CD14-positive monocyte (primary cell): ENCODE measurements around the gene RFX1. TPM values are rescaled to one million over a fixed set of nuclear protein-coding genes. Genes with fewer than 3 reads are reported as not detected.

ENCODE experiments used
- DNase-seq, 3 donors: peaks; one replicate each; pipeline ENCODE4 v3.0.0-alpha.2; 2011 to 2022
- H2AFZ ChIP-seq: 2 replicates; pipeline ENCODE4 v1.6.0; 2012; ENCODE audit warnings: mild to moderate bottlenecking, low read depth, low read length, inconsistent platforms; ENCODE audit not compliant: insufficient read depth, poor library complexity, severe bottlenecking
- H3K27ac ChIP-seq, 2 donors: 1 replicate in 1 of 2; 2 replicates in 1 of 2; pipeline ENCODE4 v1.5.1; 2012 to 2013; ENCODE audit warnings: low read length in 2 of 2, control low read depth in 1 of 2, inconsistent platforms in 1 of 2, low read depth in 1 of 2, mild to moderate bottlenecking in 1 of 2
- H3K27me3 ChIP-seq, 2 donors: one replicate each; pipeline versions ENCODE4 v1.6.0 to v1.6.1; 2011 to 2013; ENCODE audit warnings: low read length in 2 of 2; ENCODE audit not compliant: control insufficient read depth in 2 of 2, insufficient read depth in 2 of 2
- H3K36me3 ChIP-seq, 2 donors: replicated peaks in 1 of 2; 1 replicate in 1 of 2; 2 replicates in 1 of 2; pipeline versions ENCODE4 v1.5.1 to v1.6.1; 2012 to 2013; ENCODE audit warnings: low read length in 2 of 2, control low read depth in 1 of 2, inconsistent platforms in 1 of 2, mild to moderate bottlenecking in 1 of 2; ENCODE audit not compliant: insufficient read depth in 2 of 2, control insufficient read depth in 1 of 2
- H3K4me1 ChIP-seq, 2 donors: 1 replicate in 1 of 2; 2 replicates in 1 of 2; pipeline versions ENCODE4 v1.5.1 to v1.6.1; 2012 to 2013; ENCODE audit warnings: low read length in 2 of 2, control low read depth in 1 of 2, inconsistent platforms in 1 of 2, mild to moderate bottlenecking in 1 of 2, moderate library complexity in 1 of 2; ENCODE audit not compliant: insufficient read depth in 2 of 2, control insufficient read depth in 1 of 2
- H3K4me2 ChIP-seq: replicated peaks from 2 replicates; pipeline ENCODE3; 2012; ENCODE audit warnings: low read length, moderate library complexity, mild to moderate bottlenecking; ENCODE audit not compliant: poor library complexity, severe bottlenecking; ENCODE audit errors: extremely low read depth
- H3K4me3 ChIP-seq, 3 experiments: fragments of 200-600 bp in 1 of 3; sonication (generic) in 1 of 3; replicated peaks in 1 of 3; 1 replicate in 2 of 3; 2 replicates in 1 of 3; pipeline ENCODE4 v1.5.1; 2011 to 2013; ENCODE audit warnings: low read length in 3 of 3, mild to moderate bottlenecking in 3 of 3, control low read depth in 2 of 3, low read depth in 2 of 3, inconsistent platforms in 1 of 3, moderate library complexity in 1 of 3
- H3K79me2 ChIP-seq: 2 replicates; pipeline ENCODE4 v1.6.0; 2012; ENCODE audit warnings: mild to moderate bottlenecking, control low read depth, inconsistent platforms, low read length, moderate library complexity; ENCODE audit not compliant: insufficient read depth
- H3K9ac ChIP-seq: 2 replicates; pipeline ENCODE4 v1.6.0; 2017; ENCODE audit warnings: low read length, mild to moderate bottlenecking; ENCODE audit not compliant: insufficient read depth, poor library complexity, severe bottlenecking
- H3K9me3 ChIP-seq, 2 donors: replicated peaks in 1 of 2; 1 replicate in 1 of 2; 2 replicates in 1 of 2; pipeline versions ENCODE4 v1.5.1 to v1.6.1; 2012 to 2013; ENCODE audit warnings: low read length in 2 of 2, control low read depth in 1 of 2; ENCODE audit not compliant: control insufficient read depth in 1 of 2, insufficient read depth in 1 of 2
- H4K20me1 ChIP-seq: 2 replicates; pipeline ENCODE4 v1.6.0; 2012; ENCODE audit warnings: mild to moderate bottlenecking, low read length, control low read depth, moderate library complexity; ENCODE audit not compliant: insufficient read depth
- H3K27ac Mint-ChIP-seq, 7 donors: one replicate each; pipeline ENCODE4 v1.8.0; 2020; ENCODE audit warnings: mild to moderate bottlenecking in 7 of 7, mixed read lengths in 7 of 7, moderate library complexity in 6 of 7, inconsistent platforms in 2 of 7
- H3K27me3 Mint-ChIP-seq, 3 donors: one replicate each; pipeline ENCODE4 v1.8.0; 2021 to 2022; ENCODE audit warnings: low read depth in 3 of 3, mild to moderate bottlenecking in 3 of 3, mixed read lengths in 3 of 3, moderate library complexity in 3 of 3, inconsistent platforms in 1 of 3
- H3K36me3 Mint-ChIP-seq, 2 donors: one replicate each; pipeline ENCODE4 v1.8.0; 2020; ENCODE audit warnings: mixed read lengths in 2 of 2, inconsistent platforms in 1 of 2, mild to moderate bottlenecking in 1 of 2
- H3K4me1 Mint-ChIP-seq: one replicate; pipeline ENCODE4 v1.8.0; 2020; ENCODE audit warnings: mild to moderate bottlenecking, mixed read lengths
- H3K4me3 Mint-ChIP-seq, 2 donors: one replicate each; pipeline ENCODE4 v1.8.0; 2020; ENCODE audit warnings: mild to moderate bottlenecking in 2 of 2, mixed read lengths in 2 of 2, moderate library complexity in 1 of 2
- H3K9me3 Mint-ChIP-seq, 7 donors: one replicate each; pipeline ENCODE4 v1.8.0; 2020 to 2022; ENCODE audit warnings: mixed read lengths in 7 of 7, mild to moderate bottlenecking in 6 of 7, moderate library complexity in 6 of 7, inconsistent platforms in 2 of 7
- CTCF ChIP-seq: fragments of 200-600 bp; IDR thresholded peaks from one replicate; pipeline ENCODE4 v1.8.0; 2022; ENCODE audit warnings: antibody characterized with exemption, mild to moderate bottlenecking
- WGBS: methylation state at CpG from one replicate; pipeline ENCODE4 v1.1.5; 2013; ENCODE audit warnings: missing lambda C conversion rate; ENCODE audit not compliant: insufficient coverage; 5-methylcytosine and 5-hydroxymethylcytosine counted together
- intact Hi-C, 2 donors: fragments of 100-400 bp; cut with micrococcal nuclease; formaldehyde crosslinking; loops; one replicate each; pipeline versions ENCODE4 v1.15.0 to v1.15.1; 2023
- polyA minus RNA-seq: library from RNA; depleted of rRNA, polyadenylated mRNA; stranded (reverse); fragments of >200 nt; gene quantifications from 2 replicates; pipeline ENCODE4 v1.2.3, GENCODE V29; 2012
- polyA plus RNA-seq, 3 donors: library from polyadenylated mRNA; depleted of rRNA in 1 of 3; unstranded in 2 of 3; stranded (reverse) in 1 of 3; fragments of 300-500 nt in 2 of 3; fragments of >200 nt in 1 of 3; fragmentation: Illumina TruSeq in 2 of 3; gene quantifications; 1 replicate in 2 of 3; 2 replicates in 1 of 3; pipeline ENCODE4 v1.2.3, GENCODE V29; 2012 to 2021
- total RNA-seq, 12 experiments: library from RNA in 1 of 12; stranded (reverse) in 1 of 12; fragments of 120-200 nt in 1 of 12; gene quantifications; one replicate each; pipeline ENCODE4 v1.2.4 and lab custom pipeline; 2013 to 2026; ENCODE audit warnings: mixed read lengths in 6 of 12, inconsistent platforms in 1 of 12

Gene RFX1
- 4.7 TPM for total RNA-seq (2013)
- polyA plus RNA-seq (10 to 100 TPM in 1 of 3 donors, under 1 TPM in 2; 0.89 to 12.8 (median 0.95) TPM), polyA minus RNA-seq (14.3 and 19.5 TPM in 2 replicates), total RNA-seq (lab: John Stamatoyannopoulos, UW) (5.4 to 42.8 (median 15.7) reads per million in 11 experiments)

- 0% methylated on average over 39 of the region's 58 CpGs for WGBS
- H3K4me1 ChIP-seq, result peaks cover 38 to 45% of the 10 kb centered on the region in 2 donors
- H3K9me3 ChIP-seq, result no peaks in the 10 kb centered on the region
- H3K4me3 ChIP-seq, result peak within 1 kb of the TSS; percentile 50 to 80 (median 68)
- peak within 1 kb of the TSS; percentile 78 for H3K4me2 ChIP-seq
- H3K27me3 ChIP-seq, result no peaks in the 10 kb centered on the region
- no peaks in the 10 kb centered on the region for H3K36me3 ChIP-seq
- H3K9ac ChIP-seq, result peak within 1 kb of the TSS; percentile 99
- H3K4me1 Mint-ChIP-seq, result peaks cover 40% of the 10 kb centered on the region
- peak within 1 kb of the TSS; percentile 91 to 98 for H3K27ac ChIP-seq
- peak within 1 kb of the TSS; percentile 88 for H2AFZ ChIP-seq
- intact Hi-C loops, result loop anchor here in 1 of 2 donors (1.0 to 2.0 kb wide), 2 partner anchors 55 to 75 kb away; no protein-coding TSS in a partner anchor
- peaks cover 34% of the 10 kb centered on the region for H3K79me2 ChIP-seq
- peaks cover 0 to 5% (median 0%) of the 10 kb centered on the region in 3 donors for H3K27me3 Mint-ChIP-seq
- peaks cover 0 to 2% (median 0%) of the 10 kb centered on the region in 7 donors for H3K9me3 Mint-ChIP-seq
- no peak for TF ChIP-seq CTCF
- peak; percentile 99 to 100 (median 99) for DNase-seq
- H3K4me3 Mint-ChIP-seq, result peak within 1 kb of the TSS; percentile 83 to 95
- peak within 1 kb of the TSS; percentile 99 to 100 (median 100) for H3K27ac Mint-ChIP-seq
- no peaks in the 10 kb centered on the region for H4K20me1 ChIP-seq
- H3K36me3 Mint-ChIP-seq, result peaks cover 0 to 9% of the 10 kb centered on the region in 2 donors
Observed at GRCh38 chr19:14006085-14006765, at the start of gene RFX1. TSS of gene RFX1 (minus strand) at chr19:14006320. CDS start at chr19:13993843, 12,477 bp downstream.

DNA sequence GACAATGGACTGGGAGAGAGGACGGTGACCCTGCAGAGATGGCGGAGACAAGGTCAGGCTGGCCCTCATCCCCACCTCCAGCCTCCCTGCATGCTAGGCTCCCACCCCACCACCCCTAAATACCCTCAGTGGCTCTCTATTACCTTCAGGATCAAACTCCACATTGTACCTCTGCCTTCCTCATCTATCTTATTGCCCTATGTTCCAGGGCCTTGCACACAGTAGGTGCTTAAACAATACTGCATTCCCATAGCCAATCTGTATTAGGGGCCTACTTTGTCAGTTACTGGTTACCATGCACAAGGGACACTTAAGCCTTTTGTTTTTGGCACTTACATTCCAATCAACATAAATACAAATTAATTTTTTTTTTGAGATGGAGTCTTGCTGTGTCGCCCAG lies 49.3 kb upstream of the RFX1 start:
- Histone ChIP-seq H3K4me1 (peaks cover 6 to 9% of the 10 kb centered on the region in 2 donors), H3K27ac (no peak overlapping the region), H3K27me3 (peaks cover 16 to 46% of the 10 kb centered on the region in 2 donors), H3K36me3 (peaks cover 21 to 27% of the 10 kb centered on the region in 2 donors), H4K20me1 (no peaks in the 10 kb centered on the region), H3K9ac (no peak overlapping the region), H3K4me2 (no peak overlapping the region), H2AFZ (no peak overlapping the region), H3K4me3 (no peak overlapping the region), H3K9me3 (peaks cover 8 to 10% of the 10 kb centered on the region in 2 donors), H3K79me2 (no peaks in the 10 kb centered on the region)
- no peak for TF ChIP-seq CTCF
- H3K36me3 Mint-ChIP-seq, result peaks cover 30% of the 10 kb centered on the region in 2 donors
- peak overlapping the region in 1 of 7 donors; percentile 49 for H3K27ac Mint-ChIP-seq
- H3K27me3 Mint-ChIP-seq, result peaks cover 52 to 64% (median 56%) of the 10 kb centered on the region in 3 donors
- intact Hi-C loops, result no loop called here
- H3K4me3 Mint-ChIP-seq, result no peak overlapping the region
- WGBS, result 92% methylated on average over 2 of the region's 3 CpGs
- H3K9me3 Mint-ChIP-seq, result peaks cover 5 to 23% (median 9%) of the 10 kb centered on the region in 7 donors
- DNase-seq, result no peak
- peaks cover 20% of the 10 kb centered on the region for H3K4me1 Mint-ChIP-seq
